GM19438 (cell line): ENCODE data around the gene MTFR1L.
"Not testable (repeated sequence)": the region's sequence is repeated elsewhere in the genome, so short reads cannot be mapped to it uniquely, and the experiment has no call there.

Source experiments
- ATAC-seq: cut with Tn5 transposase; IDR thresholded peaks from one replicate; pipeline ENCODE4 v1.9.1; 2021; ENCODE audit warnings: low read depth; ENCODE audit not compliant: unreplicated experiment

Gene MTFR1L

DNA sequence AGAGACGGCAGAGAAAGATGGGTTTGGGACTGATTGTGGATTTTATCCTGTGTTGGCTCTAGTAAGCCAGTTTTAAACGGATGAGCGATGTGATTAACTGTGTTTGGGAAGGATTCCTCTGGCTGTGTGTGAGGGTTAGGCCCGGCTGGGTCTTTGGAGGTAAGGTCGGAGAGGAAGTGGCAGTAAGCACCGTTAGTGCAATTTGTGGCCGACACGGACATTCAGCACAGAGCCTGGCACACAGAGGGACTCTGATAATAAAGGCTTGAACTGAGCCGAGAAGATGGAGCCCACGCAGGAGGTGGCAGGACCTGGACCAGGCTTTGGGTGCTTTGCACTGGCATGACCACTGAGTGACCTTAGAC, 1.3 kb downstream of the MTFR1L start:
- no peak for ATAC-seq

DNA sequence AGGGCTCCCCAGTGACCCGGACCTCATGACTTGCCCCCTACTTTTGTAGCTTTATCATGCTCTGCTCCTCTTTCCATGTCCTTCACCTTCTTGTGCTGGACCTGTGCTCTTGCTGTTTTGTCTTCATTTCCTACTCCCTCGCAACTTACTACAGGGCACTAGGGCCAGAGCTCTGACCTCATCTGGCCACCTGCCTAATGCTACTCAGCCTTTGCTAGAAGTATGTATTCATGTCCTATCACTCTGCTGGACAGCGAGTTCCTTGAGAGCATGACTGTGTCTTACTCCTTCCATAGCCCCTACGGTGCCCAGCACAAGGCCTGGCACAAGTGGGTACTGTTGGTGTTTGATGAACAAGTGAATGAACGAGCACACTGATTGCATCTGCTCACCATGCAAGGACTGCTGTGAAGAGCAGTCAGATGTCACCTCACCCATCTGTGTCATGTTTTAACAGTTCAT, 1.9 kb downstream of the MTFR1L start:
- ATAC-seq: no peak

- no peak for ATAC-seq
Observed at GRCh38 chr1:25825605-25826004, 5.9 kb downstream of the MTFR1L start.

DNA sequence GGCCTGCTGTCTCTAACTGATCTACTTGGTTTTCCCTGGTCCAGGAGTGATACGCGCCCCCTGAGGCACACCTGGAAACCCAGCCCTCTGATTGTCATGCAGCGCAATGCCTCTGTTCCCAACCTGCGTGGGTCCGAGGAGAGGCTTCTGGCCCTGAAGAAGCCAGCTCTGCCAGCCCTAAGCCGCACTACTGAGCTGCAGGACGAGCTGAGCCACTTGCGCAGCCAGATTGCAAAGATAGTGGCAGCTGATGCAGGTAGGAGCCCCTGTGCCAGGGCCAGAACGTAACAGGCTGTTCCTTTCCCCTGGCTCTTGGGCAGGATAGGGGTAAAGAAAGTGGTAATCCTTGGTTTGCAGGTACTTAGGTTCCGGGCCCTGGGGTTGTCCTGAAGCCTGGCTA, 6.8 kb downstream of the MTFR1L start:
- no peak for ATAC-seq

- ATAC-seq: no peak
Observed at GRCh38 chr1:25828491-25828890, 8.7 kb downstream of the MTFR1L start.

DNA sequence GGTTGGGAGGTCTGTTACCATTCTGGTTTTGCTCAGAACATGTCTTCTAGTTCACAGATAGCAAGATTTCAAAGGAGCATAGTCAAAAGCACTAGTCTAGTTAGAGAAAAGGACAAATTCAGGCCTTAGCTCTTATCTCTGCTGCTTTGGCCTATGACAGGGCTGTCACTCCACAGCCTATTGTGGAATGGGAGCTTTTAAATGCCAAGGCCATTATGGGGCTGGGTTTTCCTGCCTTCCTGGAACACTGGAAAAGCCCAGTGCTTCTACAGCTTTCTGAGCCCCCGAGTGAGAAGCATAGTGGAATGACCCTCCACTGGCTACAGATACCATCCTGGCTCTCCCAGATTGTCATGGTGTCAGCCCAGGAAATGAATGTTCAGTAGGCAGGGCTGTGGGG, 9.3 kb downstream of the MTFR1L start:
- no peak for ATAC-seq

- ATAC-seq: no peak
Observed at GRCh38 chr1:25831569-25832196, 11.9 kb downstream of the MTFR1L start.

GRCh38 chr1:25832336-25833037, 12.7 kb downstream of the MTFR1L start:
- no peak for ATAC-seq

DNA sequence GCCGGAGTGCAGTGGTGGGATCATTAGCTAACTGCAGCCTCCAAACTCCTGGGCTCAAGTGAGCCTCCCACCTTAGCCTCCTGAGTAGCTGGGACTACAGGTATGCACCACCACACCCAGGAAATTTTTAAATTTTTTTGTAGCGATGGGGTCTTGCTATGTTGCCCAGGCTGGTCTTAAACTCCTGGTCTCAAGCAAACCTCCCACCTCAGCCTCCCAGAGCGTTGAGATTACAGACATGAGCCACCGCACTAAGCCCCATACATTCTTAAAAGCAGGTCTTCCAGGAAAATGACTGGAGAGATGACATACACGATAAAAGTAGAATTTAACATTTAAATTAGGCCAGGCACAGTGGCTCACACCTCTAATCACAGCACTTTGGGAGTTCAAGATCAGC, 13.4 kb downstream of the MTFR1L start:
- ATAC-seq: no peak

DNA sequence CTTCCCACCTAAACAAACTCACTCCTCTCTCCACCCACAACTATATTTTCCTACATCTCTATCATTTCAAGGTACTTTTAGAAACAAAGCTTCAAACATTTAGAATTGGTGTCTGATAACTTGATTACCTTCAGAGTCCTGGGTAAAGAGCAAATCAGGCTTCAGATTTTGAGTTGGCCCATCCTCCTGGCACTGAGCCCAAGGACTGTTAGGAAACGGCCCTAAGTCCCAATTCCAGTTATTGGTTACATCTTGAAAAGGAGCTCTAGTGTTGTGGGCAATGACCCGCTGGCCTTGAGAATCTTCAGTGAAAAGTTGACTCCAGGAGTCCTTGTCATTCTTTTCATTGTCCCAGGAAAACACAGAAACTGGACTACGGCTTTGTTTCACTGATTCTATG, 15.1 kb downstream of the MTFR1L start:
- ATAC-seq: no peak

- no peak for ATAC-seq
Observed at GRCh38 chr1:25836695-25837094, 16.9 kb downstream of the MTFR1L start.

DNA sequence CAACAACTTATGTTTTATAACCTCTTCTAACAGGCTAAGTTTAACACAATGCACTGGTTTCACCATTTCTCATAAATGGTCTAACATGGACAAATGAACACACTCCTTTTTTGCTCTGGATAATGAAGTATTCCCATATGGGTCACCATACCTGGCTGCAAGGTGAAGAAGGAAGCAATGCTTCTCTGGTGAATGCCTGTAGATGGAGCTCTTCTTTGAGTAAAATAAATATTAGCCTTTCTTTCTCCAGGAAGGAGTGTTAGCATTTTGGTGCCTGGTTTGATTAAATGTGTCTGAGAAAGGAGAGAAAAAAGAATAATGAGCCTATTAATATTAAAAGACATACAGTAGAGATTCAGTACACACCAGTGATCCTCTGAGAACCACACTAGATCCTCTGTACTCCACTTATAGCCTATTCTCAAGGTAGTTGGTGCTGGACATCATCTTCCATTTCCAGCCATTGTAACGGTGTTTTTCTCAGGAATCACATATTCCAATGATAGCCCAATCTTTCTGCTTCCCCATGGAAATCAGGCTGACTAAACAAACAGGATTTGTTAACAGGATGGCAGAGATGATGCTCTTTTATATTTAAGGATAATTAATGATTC, 17.6 kb downstream of the MTFR1L start:
- no peak for ATAC-seq

DNA sequence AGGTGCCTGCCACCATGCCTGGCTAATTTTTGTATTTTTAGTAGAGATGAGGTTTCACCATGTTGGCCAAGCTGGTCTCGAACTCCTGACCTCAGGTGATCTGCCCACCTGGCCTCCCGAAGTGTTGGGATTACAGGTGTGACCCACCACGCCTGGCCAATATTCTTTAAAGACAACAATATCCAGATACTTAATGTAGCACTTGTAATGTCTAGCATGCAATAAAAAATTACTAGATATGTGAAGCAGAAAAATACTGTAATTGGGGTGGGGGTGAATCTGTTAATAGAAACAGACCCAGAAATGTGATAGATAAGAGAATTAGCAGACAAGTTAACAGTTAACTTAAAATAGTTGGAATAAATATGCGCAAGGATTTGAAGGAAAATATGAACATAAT, 20.1 kb downstream of the MTFR1L start:
- not testable (repeated sequence) for ATAC-seq

GRCh38 chr1:25843483-25843882, 23.7 kb downstream of the MTFR1L start:
- no peak for ATAC-seq

DNA sequence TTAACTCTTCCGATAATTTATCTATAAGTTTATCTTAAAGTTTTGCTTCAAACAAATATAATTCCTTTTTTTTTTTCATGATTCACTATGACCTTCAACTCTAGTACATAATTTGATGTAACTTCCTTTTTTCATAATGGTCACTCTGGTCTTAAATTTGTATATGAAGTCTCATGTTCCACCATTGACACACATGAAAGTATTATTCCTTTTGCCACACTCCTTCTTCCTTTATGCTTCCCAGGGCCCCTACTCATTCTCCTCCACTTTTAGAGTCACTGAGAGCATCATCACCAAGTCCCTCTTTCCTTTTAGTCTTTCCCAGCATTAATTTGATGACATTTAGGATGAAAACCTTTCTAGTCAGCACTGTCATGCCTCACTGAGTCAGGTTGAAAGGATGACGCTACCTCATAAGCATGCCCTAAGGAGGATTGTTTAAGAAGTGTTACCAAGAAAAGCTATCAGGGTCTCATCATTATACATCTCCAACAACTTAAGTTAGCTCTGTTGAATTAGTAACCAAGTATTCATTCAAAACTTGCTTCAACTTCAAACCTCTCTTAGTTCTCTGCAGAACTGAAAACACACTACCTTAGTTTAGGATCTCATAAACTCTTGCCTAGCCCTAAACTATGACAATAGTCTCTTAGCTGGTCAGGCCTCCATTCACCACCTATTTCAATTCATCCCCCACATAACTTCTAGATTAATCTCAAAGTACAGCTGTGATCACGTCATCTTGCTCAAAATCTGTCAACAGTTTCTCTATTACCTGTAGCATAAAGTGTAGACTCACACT, 25.0 kb downstream of the MTFR1L start:
- no peak for ATAC-seq

DNA sequence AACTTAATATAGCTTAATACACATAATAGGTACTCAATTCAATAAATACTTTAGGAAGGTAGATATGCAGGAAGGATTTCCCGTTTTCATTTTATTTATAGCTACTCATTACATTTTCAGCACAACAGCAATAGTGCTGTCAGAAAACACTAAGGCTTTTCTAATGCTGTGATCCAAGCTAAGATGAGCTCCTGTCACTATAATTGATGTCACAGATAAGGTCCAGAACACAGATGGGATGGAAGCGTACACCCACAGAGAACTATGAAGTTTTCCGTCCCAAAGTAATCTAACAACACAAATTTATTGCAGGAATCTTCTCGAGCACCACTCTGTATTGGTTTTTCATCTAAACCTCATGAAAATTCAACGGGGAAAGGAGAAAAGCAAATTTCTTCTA, 25.9 kb downstream of the MTFR1L start:
- no peak for ATAC-seq

DNA sequence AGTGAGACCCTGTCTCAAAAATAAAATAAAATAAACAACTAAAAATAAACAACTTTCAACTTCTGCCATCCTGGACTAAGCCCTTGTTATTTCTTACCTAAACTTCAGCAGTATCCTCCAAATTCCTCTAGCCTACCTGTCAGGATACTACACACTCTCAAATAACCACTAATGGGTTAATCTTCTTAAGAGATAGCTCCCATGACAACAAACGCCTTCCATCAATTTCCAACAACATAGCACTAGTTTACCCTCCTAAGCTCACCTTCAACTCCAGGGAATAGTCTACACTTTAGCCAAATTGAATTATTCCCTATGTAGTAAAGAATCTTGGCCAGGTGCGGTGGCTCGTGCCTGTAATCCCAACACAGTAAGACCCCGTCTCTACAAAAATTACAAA, 28.2 kb downstream of the MTFR1L start:
- no peak for ATAC-seq

- ATAC-seq: no peak
Observed at GRCh38 chr1:25848531-25848930, 28.8 kb downstream of the MTFR1L start.

- no peak for ATAC-seq
Observed at GRCh38 chr1:25854554-25854953, 34.8 kb downstream of the MTFR1L start.

GRCh38 chr1:25856856-25857255, 37.1 kb downstream of the MTFR1L start:
- ATAC-seq: no peak

GRCh38 chr1:25858494-25858893, 38.7 kb downstream of the MTFR1L start:
- ATAC-seq: no peak
